Left colon (tissue), 2 donors: ENCODE data around the gene ARHGAP29. TPM values are rescaled to one million over a fixed set of nuclear protein-coding genes. Genes with fewer than 3 reads are reported as not detected.

Experiments
- ATAC-seq: fragments of 200-7000 bp; cut with Tn5 transposase; one replicate; pipeline ENCODE4 v1.9.1; 2020; ENCODE audit warnings: mild to moderate bottlenecking, moderate library complexity
- DNase-seq, 2 donors: peaks; one replicate each; pipeline ENCODE4 v3.0.0-alpha.2; 2020
- intact Hi-C, 2 donors: fragments of 100-400 bp; cut with DNase I in 1 of 2; cut with micrococcal nuclease in 1 of 2; formaldehyde crosslinking; loops; one replicate each; pipeline versions ENCODE4 v1.11.2 to v1.14.0; 2022; cut with DNase I, micrococcal nuclease
- total RNA-seq, 2 donors: library from RNA; stranded (reverse); fragmentation: NEBNext Ultra II Directional; extraction: Animal tissue kit (Norgen Biotek cat#: 25700); gene quantifications; one replicate each; pipeline ENCODE4 v1.2.1, GENCODE V29; 2021
- donor health status: DM: no; HTN: no; CAD: no.
- donor health status: DM: yes; HTN: yes; CAD: no.

ARHGAP29 gene
- total RNA-seq, 2 donors from 2014 or later, result 3.8 to 6.3 TPM

GRCh38 chr1:94270801-94271203, 33.4 kb upstream of the ARHGAP29 start:
- no peak for DNase-seq
- no peak for ATAC-seq
- intact Hi-C loops, result no loop called here

- no peak for DNase-seq
- no peak for ATAC-seq
- intact Hi-C loops, result no loop called here
Measured at GRCh38 chr1:94269921-94270320, 32.5 kb upstream of the ARHGAP29 start.

DNA sequence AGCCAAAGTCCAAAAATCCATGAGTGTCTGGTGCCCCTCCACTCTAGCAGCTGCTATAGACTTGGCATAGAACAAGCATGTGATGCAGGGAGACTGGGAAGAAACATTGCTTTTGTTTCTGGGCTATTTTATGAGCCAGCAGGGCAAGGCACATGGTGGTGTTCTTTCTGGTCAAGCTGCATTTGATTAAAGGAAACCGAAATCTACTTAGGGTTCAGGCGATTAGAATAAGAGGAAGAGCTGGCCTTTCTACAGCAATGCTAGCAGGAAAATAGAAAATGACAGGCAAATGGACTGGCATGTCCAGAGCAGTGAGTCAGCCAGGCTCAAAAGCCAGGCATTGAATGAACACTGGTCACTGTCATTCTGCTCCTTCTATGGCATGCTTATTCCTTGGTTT, 28.5 kb upstream of the ARHGAP29 start:
- no peak for ATAC-seq
- intact Hi-C loops, result no loop called here
- no peak for DNase-seq

DNA sequence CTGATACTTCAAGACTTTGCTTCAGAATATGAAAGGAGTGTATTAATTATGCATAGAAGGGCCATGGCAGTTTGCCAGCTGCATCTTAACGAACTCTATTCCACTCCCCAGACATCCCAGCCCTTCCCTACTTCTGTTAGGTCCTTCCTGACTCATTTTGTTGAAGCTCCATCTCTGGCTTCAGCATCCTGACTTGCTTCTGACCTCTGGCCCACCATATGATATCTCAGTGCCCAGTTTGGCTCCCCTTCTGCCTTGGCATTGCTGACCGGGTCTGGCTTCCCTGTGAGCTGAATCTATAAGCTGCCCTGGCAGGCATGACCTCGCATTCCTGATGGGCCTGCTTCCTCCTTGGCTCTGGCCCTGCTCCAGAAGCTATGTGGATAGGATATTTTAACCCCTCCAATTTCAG, 27.6 kb upstream of the ARHGAP29 start:
- ATAC-seq (no peak), DNase-seq (no peak)
- intact Hi-C loops, result no loop called here

- intact Hi-C loops, result no loop called here
- DNase-seq (no peak), ATAC-seq (no peak)
Measured at GRCh38 chr1:94260635-94261387, 23.4 kb upstream of the ARHGAP29 start.

DNA sequence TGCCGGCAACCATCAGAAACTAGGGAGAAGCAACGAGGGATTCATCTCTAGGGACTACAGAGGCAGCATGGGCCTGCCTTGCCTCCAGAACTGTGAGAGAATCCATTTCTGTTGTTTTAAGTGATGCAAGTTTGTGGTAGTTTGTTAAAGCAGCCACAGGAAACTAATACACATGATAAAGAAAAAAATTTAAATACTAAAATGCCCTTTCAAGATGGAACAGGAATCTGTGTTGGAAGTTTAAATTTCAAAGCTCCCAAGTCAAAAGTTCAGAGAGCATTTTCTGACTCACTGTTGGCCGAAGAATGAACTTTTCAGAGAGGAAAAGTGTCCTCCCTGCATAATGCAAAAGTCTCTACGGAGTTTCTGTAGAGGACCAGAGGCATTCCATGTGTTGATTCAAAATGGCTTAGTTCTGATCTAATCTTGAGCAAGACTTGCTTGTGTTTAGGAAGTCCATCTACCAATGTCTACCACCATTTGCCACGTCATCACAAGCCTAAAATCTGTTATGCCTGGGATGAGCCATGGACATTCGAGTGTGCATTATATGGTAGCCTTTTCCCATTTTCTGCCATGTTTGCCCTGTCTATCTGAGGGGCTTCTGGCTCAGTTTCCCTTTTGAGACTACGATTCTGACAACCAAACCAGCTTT, 22.4 kb upstream of the ARHGAP29 start:
- ATAC-seq, result no peak
- intact Hi-C loops, result no loop called here
- no peak for DNase-seq

DNA sequence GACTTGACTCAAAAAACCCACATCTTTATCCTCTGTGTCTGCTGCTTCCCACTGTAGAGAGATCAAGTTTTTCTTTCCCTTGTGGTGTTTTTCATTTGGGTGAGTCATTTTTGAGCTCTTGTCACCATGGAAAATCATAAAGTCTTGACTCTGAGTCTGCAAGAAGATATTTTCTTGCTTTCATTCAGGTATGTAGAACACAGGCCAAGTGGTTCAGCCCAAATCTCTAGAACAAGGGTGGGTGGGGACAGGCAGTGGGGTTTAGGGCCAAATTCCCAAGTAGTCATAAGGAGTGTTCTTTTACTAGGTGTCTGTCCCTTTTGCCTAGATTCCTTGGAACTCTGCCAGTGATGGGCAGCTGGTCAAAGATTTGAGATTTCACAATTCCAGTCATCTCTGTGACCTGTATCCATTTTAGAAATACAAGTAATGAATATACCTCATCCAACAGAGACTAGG, 21.5 kb upstream of the ARHGAP29 start:
- ATAC-seq (no peak), DNase-seq (no peak)
- intact Hi-C loops, result no loop called here

- intact Hi-C loops, result no loop called here
- no peak for ATAC-seq
- DNase-seq, result no peak
Measured at GRCh38 chr1:94257444-94257843, 20.1 kb upstream of the ARHGAP29 start.

DNA sequence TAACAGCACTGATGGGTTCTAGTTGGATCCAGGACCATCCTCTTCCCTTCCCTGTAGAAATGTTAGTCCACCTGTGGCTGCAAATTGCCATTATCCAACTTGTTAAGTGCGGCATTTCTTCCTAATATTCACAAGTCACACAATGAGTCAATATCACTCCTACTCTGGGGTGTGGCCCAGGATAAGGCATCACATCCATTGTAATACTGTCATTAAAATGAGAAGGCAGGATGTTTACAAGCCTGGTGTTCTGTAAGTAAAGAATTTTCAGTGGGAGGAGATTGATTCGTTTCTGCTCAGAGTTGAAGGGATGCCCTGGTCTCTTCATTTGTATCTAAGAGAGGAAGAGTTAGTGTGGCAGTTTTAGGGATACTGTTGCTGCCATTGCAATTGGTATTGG, 18.1 kb upstream of the ARHGAP29 start:
- ATAC-seq (no peak), DNase-seq (no peak)
- intact Hi-C loops, result no loop called here

DNA sequence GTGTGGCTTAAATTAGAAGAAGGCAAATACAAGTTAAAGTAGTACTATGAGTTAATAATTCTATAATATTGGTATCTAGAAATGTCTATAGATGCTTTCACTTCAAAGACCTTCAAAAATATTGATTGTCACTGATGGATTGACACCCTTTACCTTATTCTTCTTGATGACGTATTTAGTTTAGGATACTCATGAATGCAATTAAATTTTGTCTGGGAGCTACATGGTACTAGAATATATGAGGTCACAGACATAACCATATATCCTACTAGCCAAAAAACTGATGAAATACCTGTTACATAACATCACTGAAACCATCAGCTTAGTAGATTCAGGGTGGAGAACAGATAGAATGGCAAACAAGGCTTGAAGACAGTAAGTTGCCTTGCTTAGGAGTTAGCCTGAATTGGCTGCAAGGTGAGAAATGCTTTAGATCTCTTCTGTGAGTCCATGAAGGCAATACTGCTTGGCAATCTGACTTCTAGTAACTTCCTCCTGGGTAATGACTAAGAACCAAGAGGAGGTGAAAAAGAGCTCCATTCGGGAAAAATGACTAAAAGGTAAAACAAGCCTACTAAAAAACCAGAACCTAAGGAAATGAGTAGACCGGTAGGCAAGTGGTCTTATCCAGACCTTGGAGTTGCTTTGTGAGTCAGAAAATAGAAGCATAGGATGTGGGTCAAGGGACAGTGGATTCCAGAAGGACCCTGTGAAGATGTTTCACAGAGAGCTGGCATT, 16.9 kb upstream of the ARHGAP29 start:
- ATAC-seq, result no peak
- no peak for DNase-seq
- intact Hi-C loops, result no loop called here

GRCh38 chr1:94253456-94254017, 16.2 kb upstream of the ARHGAP29 start:
- intact Hi-C loops, result no loop called here
- ATAC-seq (peak; percentile 35), DNase-seq (no peak)

GRCh38 chr1:94250341-94250740, 13.0 kb upstream of the ARHGAP29 start:
- ATAC-seq, result no peak
- no peak for DNase-seq
- intact Hi-C loops, result no loop called here

DNA sequence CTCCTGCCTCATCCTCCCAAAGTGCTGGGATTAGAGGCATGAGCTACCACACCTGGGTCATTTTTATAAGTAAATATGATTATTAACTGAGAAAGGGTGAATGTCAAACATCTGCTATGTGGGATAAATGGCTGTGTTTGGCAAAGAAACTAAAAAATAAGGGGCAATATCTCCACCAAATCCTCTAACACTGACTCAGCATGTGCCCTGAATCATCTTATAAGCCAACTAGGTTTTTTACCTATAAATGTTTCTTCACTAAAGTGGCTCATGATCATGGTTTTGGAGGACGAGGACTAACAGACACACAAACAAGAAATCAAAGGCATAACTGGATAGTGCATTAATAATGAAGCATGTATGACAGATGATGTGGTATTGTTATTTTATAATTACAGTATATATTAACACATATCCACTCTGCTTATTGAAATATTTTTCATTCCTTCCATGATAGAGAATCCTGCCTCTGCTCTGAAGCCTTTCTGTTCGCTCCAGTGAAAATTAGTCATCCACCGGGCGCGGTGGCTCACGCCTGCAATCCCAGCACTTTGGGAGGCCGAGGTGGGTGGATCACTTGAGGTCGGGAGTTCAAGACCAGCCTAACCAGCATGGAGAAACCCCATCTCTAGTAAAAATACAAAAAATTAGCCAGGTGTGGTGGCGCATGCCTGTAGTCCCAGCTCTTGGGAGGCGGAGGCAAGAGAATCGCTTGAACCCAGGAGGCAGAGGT, 11.7 kb upstream of the ARHGAP29 start:
- no peak for DNase-seq
- ATAC-seq, result no peak
- intact Hi-C loops, result loop anchor here in 1 of 2 donors (10.0 kb wide), 1 partner anchor 76 kb away; no protein-coding TSS in a partner anchor

- intact Hi-C loops, result loop anchor here in 1 of 2 donors (10.0 kb wide), 1 partner anchor 77 kb away; no protein-coding TSS in a partner anchor
- peak; percentile 62 to 85 for DNase-seq
- peak; percentile 100 for ATAC-seq
Measured at GRCh38 chr1:94247138-94248094, 10.0 kb upstream of the ARHGAP29 start.

DNA sequence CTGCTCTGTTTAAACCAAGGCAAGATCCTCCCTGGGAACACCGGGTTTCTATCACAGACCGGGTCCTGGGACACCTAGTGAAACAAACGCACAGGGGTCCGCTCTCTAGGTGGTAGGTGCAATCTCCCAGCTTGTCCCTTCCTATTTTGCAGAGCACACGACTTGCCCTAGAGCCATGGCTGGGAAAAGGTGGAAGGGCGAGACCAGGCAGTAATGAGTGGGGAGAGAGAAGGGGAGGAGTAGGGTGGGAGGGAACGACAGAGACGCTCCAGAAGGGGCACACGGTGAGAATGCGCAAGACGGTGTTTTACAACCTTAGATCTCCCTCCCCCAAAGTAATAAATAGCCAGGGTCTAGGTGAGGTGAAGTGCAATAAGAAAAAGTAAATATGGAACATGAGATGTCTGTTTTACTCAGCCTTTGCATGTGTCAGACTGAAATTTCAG, 9.3 kb upstream of the ARHGAP29 start:
- ATAC-seq, result no peak
- DNase-seq, result no peak
- intact Hi-C loops, result loop anchor here in 1 of 2 donors (10.0 kb wide), 1 partner anchor 78 kb away; no protein-coding TSS in a partner anchor

DNA sequence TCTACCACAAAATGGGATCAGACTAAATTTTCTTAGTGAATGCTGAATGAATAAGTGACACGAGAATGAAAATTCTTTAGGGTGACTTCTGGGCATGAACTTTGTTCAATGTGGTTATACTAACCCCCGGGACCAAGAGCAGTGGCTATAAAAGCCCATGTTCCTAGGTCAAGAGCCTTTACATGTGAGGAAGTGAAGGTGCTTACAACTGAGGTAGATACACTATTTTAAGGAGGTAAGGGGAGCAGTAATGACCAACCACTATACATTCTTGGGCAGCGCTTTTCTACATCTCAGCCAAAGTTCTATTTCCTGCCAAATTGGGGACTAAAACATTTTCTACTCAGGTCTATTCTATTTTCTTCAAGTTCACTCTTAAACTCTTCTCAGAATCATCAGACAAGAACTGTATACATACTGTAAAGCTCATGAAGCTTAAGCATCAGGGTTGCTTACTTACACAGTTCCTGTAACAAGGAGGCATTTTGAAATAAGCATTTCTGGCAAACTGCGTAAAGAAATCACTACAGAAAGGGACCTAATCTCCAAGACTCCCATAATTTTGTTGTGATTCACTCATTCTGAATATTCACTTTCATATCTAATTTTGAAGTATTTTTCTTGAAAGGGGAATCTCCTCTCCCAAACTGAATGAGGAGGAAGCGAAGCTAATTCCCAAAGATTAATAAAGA, 8.5 kb upstream of the ARHGAP29 start:
- ATAC-seq (no peak), DNase-seq (no peak)
- intact Hi-C loops, result loop anchor here in 1 of 2 donors (10.0 kb wide), 1 partner anchor 79 kb away; no protein-coding TSS in a partner anchor

DNA sequence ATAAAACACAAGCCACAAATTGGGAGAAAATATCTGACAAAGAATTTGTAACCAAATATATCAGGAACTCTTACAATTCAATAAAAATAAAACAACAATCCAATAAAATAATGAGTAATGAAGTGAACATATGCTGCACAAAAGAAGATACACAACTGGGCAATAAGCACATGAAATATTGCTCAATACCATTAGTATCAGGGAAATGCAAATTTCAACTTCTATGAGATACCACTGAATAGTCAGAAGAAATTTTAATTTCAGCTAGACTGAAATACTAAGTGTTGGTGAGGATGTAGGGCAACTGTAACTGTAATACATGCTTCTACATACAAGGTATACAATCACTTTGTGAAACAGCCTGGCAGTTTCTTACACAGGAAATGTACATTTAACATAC, 7.4 kb upstream of the ARHGAP29 start:
- ATAC-seq (no peak), DNase-seq (no peak)
- intact Hi-C loops, result loop anchor here in 1 of 2 donors (10.0 kb wide), 1 partner anchor 80 kb away; no protein-coding TSS in a partner anchor
